Measurements from ENCODE around the gene ENKUR.

DNA sequence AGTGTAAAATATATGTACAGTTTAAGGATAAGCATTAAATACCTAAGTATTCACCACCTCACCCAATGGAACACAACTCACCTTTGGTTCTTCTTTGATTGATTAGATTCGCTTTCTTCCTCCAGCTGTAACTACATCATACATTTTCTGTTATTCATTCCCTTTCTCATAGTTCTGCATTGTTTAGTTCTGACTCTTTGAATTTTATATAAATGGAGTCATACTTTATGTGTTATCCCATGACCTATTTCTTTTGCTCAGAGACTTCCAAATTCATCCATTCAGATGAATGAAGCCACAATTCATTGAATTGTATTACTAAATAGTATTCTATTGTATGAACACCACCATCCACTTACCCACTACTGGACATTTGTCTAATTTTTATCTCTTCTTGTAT lies 12.8 kb upstream of the ENKUR start:
- TF ChIP-seq ZNF274 (IDR thresholded peaks at IDR 0.05; ENCODE audit: low read depth, low read length), result no peak
- TF ChIP-seq SUZ12 (IDR thresholded peaks at IDR 0.05; ENCODE audit: extremely low read depth, insufficient read depth, insufficient read length), result no peak
- no peak for TF ChIP-seq YY1 (IDR thresholded peaks at IDR 0.05; ENCODE audit: insufficient read depth, insufficient read length)
